SU-DHL-6 (cell line): ENCODE data around the gene LRP1B.

Source experiments
- H2AFZ ChIP-seq: fragments of 200-600 bp; sonication (generic); 2 replicates; pipeline ENCODE4 v1.6.1; 2014; ENCODE audit warnings: low read depth, mild to moderate bottlenecking, moderate library complexity, mixed read lengths, antibody characterized with exemption, low read length; ENCODE audit not compliant: severe bottlenecking
- H3F3A ChIP-seq: fragments of 200-600 bp; shearing (Covaris generic); 2 replicates; pipeline ENCODE4 v1.6.0; 2016; ENCODE audit warnings: antibody characterized with exemption, mild to moderate bottlenecking; ENCODE audit not compliant: insufficient read depth
- H3K27ac ChIP-seq: fragments of 200-600 bp; sonication (generic); 2 replicates; pipeline ENCODE4 v1.5.1; 2016; ENCODE audit warnings: low read depth, mild to moderate bottlenecking, low read length, moderate library complexity, mixed read lengths
- H3K27me3 ChIP-seq: fragments of 200-600 bp; sonication (generic), shearing (Covaris generic); 2 replicates; pipeline ENCODE4 v1.6.0; 2014; ENCODE audit warnings: mild to moderate bottlenecking, low read length
- H3K36me3 ChIP-seq: fragments of 200-600 bp; sonication (generic); 2 replicates; pipeline ENCODE4 v1.6.1; 2014; ENCODE audit warnings: mild to moderate bottlenecking, low read length, mixed read lengths
- H3K4me2 ChIP-seq: fragments of 300-600, 200-600 bp; shearing (Covaris generic), sonication (generic); 2 replicates; pipeline ENCODE4 v1.6.0; 2014; ENCODE audit warnings: low read length, low read depth, mild to moderate bottlenecking; ENCODE audit not compliant: poor library complexity, severe bottlenecking
- H3K4me3 ChIP-seq: fragments of 200-600 bp; sonication (generic); 2 replicates; pipeline ENCODE4 v1.5.1; 2014; ENCODE audit warnings: antibody characterized with exemption, low read length, mild to moderate bottlenecking, mixed read lengths; ENCODE audit not compliant: insufficient read depth, poor library complexity, severe bottlenecking
- H3K79me2 ChIP-seq: fragments of 200-600 bp; sonication (generic); 2 replicates; pipeline ENCODE4 v1.6.1; 2014; ENCODE audit warnings: mild to moderate bottlenecking, low read length, moderate library complexity; ENCODE audit not compliant: insufficient read depth
- H3K9ac ChIP-seq: fragments of 200-600 bp; sonication (generic); 2 replicates; pipeline ENCODE4 v1.7.0; 2014; ENCODE audit warnings: mild to moderate bottlenecking, low read length
- H3K9me2 ChIP-seq: fragments of 200-600 bp; sonication (generic); replicated peaks from 2 replicates; pipeline ENCODE4 v1.6.1; 2014; ENCODE audit warnings: low read length; ENCODE audit not compliant: insufficient read depth
- H3K9me3 ChIP-seq: fragments of 200-600 bp; sonication (generic); 2 replicates; pipeline ENCODE4 v1.6.1; 2014; ENCODE audit warnings: low read length, mixed read lengths; ENCODE audit not compliant: insufficient read depth
- H4K20me1 ChIP-seq: fragments of 200-600 bp; sonication (generic); 2 replicates; pipeline ENCODE4 v1.6.1; 2014; ENCODE audit warnings: low read depth, mild to moderate bottlenecking, antibody characterized with exemption, low read length, moderate library complexity, mixed read lengths
- EZH2phosphoT487 ChIP-seq: fragments of 200-600 bp; sonication (generic), shearing (Covaris generic); conservative IDR thresholded peaks from 2 replicates; pipeline ENCODE4 v1.6.1; 2018; ENCODE audit warnings: mild to moderate bottlenecking, antibody characterized with exemption, low read length, moderate library complexity, mixed read lengths
- TF ChIP-seq, protein P1 (sequence below): fragments of 200-600 bp; sonication (generic); IDR thresholded peaks from one replicate; pipeline ENCODE4 v1.5.1; 2017; ENCODE audit warnings: antibody characterized with exemption, mild to moderate bottlenecking, low read length, moderate library complexity; ENCODE audit not compliant: insufficient read depth, poor library complexity, severe bottlenecking

Gene LRP1B

GRCh38 chr2:140621583-140622362, 1509.0 kb downstream of the LRP1B start:
- H3K79me2 ChIP-seq: no peaks in the 10 kb centered on the region
- TF ChIP-seq, protein P1, sequence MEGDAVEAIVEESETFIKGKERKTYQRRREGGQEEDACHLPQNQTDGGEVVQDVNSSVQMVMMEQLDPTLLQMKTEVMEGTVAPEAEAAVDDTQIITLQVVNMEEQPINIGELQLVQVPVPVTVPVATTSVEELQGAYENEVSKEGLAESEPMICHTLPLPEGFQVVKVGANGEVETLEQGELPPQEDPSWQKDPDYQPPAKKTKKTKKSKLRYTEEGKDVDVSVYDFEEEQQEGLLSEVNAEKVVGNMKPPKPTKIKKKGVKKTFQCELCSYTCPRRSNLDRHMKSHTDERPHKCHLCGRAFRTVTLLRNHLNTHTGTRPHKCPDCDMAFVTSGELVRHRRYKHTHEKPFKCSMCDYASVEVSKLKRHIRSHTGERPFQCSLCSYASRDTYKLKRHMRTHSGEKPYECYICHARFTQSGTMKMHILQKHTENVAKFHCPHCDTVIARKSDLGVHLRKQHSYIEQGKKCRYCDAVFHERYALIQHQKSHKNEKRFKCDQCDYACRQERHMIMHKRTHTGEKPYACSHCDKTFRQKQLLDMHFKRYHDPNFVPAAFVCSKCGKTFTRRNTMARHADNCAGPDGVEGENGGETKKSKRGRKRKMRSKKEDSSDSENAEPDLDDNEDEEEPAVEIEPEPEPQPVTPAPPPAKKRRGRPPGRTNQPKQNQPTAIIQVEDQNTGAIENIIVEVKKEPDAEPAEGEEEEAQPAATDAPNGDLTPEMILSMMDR: no peak
- no peak for TF ChIP-seq EZH2phosphoT487
- no peaks in the 10 kb centered on the region for H3K9me2 ChIP-seq
- no peaks in the 10 kb centered on the region for H3K27me3 ChIP-seq
- no peak overlapping the region for H2AFZ ChIP-seq
- no peaks in the 10 kb centered on the region for H3K9me3 ChIP-seq
- no peaks in the 10 kb centered on the region for H3K36me3 ChIP-seq
- no peaks in the 10 kb centered on the region for H3F3A ChIP-seq
- H3K4me3 ChIP-seq: no peak overlapping the region
- no peak overlapping the region for H3K4me2 ChIP-seq
- no peak overlapping the region for H3K27ac ChIP-seq
- H4K20me1 ChIP-seq: no peaks in the 10 kb centered on the region
- H3K9ac ChIP-seq: no peak overlapping the region

- Histone ChIP-seq H3K9ac (no peak overlapping the region), H2AFZ (no peak overlapping the region), H3K79me2 (no peaks in the 10 kb centered on the region), H4K20me1 (no peaks in the 10 kb centered on the region), H3K27me3 (no peaks in the 10 kb centered on the region), H3K4me3 (no peak overlapping the region), H3F3A (no peaks in the 10 kb centered on the region), H3K27ac (no peak overlapping the region), H3K36me3 (no peaks in the 10 kb centered on the region), H3K9me2 (no peaks in the 10 kb centered on the region), H3K9me3 (no peaks in the 10 kb centered on the region), H3K4me2 (no peak overlapping the region)
- no peak for TF ChIP-seq EZH2phosphoT487
- TF ChIP-seq, protein P1: no peak
Measured at GRCh38 chr2:140604788-140605187, 1526.0 kb downstream of the LRP1B start.

- no peaks in the 10 kb centered on the region for H3F3A ChIP-seq
- H3K9me3 ChIP-seq: no peaks in the 10 kb centered on the region
- H3K27ac ChIP-seq: no peak overlapping the region
- no peaks in the 10 kb centered on the region for H3K79me2 ChIP-seq
- no peak overlapping the region for H3K4me2 ChIP-seq
- H4K20me1 ChIP-seq: no peaks in the 10 kb centered on the region
- no peak for TF ChIP-seq EZH2phosphoT487
- TF ChIP-seq, protein P1: no peak
- no peaks in the 10 kb centered on the region for H3K9me2 ChIP-seq
- H3K4me3 ChIP-seq: no peak overlapping the region
- H2AFZ ChIP-seq: no peak overlapping the region
- no peaks in the 10 kb centered on the region for H3K27me3 ChIP-seq
- no peak overlapping the region for H3K9ac ChIP-seq
- no peaks in the 10 kb centered on the region for H3K36me3 ChIP-seq
Measured at GRCh38 chr2:140604096-140604495, 1526.7 kb downstream of the LRP1B start.
